Caco-2 (cell line): ENCODE measurements around the gene ADGRD1. TPM values are rescaled to one million over a fixed set of nuclear protein-coding genes. Genes with fewer than 3 reads are reported as not detected.

Source experiments
- BruUV-seq: library from RNA; stranded (reverse); fragments of 400-500 nt; replicated peaks from 2 replicates; lab custom pipeline; 2021; lab: Mats Ljungman, UMichigan
- CTCF ChIA-PET: fragments of 300-600 bp; sonication (Branson Sonifier 250); formaldehyde crosslinking; loops from one replicate; lab custom pipeline; 2022; ENCODE audit warnings: antibody characterized with exemption; lab: Charles Lee
- POLR2A ChIA-PET: fragments of 300-600 bp; sonication (Branson Sonifier 250); formaldehyde crosslinking; loops from one replicate; lab custom pipeline; 2022; ENCODE audit warnings: antibody characterized with exemption; lab: Charles Lee
- DNase-seq, 2 experiments: peaks; one replicate each; pipeline versions ENCODE4 v3.0.0 to v3.0.0-alpha.2; 2020 to 2022
- H3K27me3 ChIP-seq: replicated peaks from 2 replicates; pipeline ENCODE4 v1.6.0; 2011; ENCODE audit warnings: low read length; ENCODE audit not compliant: control insufficient read depth, insufficient read depth
- H3K36me3 ChIP-seq: 2 replicates; pipeline ENCODE4 v1.5.1; 2011; ENCODE audit warnings: low read length; ENCODE audit not compliant: control insufficient read depth, insufficient read depth
- H3K4me1 ChIP-seq: fragments of 250-450 bp; sonication (Bioruptor Pico); 2 replicates; pipeline ENCODE4 v1.5.1; 2020; ENCODE audit warnings: mild to moderate bottlenecking
- H3K4me3 ChIP-seq: 2 replicates; pipeline ENCODE4 v1.5.1; 2011; ENCODE audit warnings: low read depth, mild to moderate bottlenecking, control low read depth, low read length
- H3K9me3 ChIP-seq: fragments of 250-450 bp; sonication (Bioruptor Pico); 2 replicates; pipeline ENCODE4 v1.5.1; 2020; ENCODE audit warnings: mild to moderate bottlenecking, moderate library complexity
- H3K27ac Mint-ChIP-seq: one replicate; pipeline ENCODE4 v1.8.0; 2022; ENCODE audit warnings: mixed read lengths; ENCODE audit not compliant: unreplicated experiment
- H3K27me3 Mint-ChIP-seq: one replicate; pipeline ENCODE4 v1.8.0; 2022; ENCODE audit warnings: mixed read lengths; ENCODE audit not compliant: insufficient read depth, unreplicated experiment
- H3K36me3 Mint-ChIP-seq: one replicate; pipeline ENCODE4 v1.8.0; 2022; ENCODE audit warnings: mild to moderate bottlenecking, mixed read lengths; ENCODE audit not compliant: insufficient read depth, unreplicated experiment
- H3K4me1 Mint-ChIP-seq: one replicate; pipeline ENCODE4 v1.8.0; 2022; ENCODE audit warnings: low read depth, mixed read lengths; ENCODE audit not compliant: unreplicated experiment
- H3K4me3 Mint-ChIP-seq: one replicate; pipeline ENCODE4 v1.8.0; 2022; ENCODE audit warnings: mild to moderate bottlenecking, moderate library complexity, mixed read lengths; ENCODE audit not compliant: unreplicated experiment
- H3K9me3 Mint-ChIP-seq: one replicate; pipeline ENCODE4 v1.8.0; 2022; ENCODE audit warnings: mixed read lengths; ENCODE audit not compliant: unreplicated experiment
- CTCF ChIP-seq, 2 experiments: fragments of 200-600 bp in 1 of 2; IDR thresholded peaks; 1 replicate in 1 of 2; 2 replicates in 1 of 2; pipeline versions ENCODE4 v1.5.1 to v1.8.0; 2011 to 2022; ENCODE audit warnings: antibody characterized with exemption in 1 of 2, control low read depth in 1 of 2, inconsistent platforms in 1 of 2, low read depth in 1 of 2, low read length in 1 of 2, mild to moderate bottlenecking in 1 of 2, moderate library complexity in 1 of 2; ENCODE audit not compliant: insufficient read depth in 1 of 2, severe bottlenecking in 1 of 2, unreplicated experiment in 1 of 2
- intact Hi-C: fragments of 100-400 bp; cut with micrococcal nuclease; formaldehyde crosslinking; loops from one replicate; pipeline ENCODE4 v1.10.0; 2022; ENCODE audit not compliant: unreplicated experiment
- total RNA-seq: library from RNA; stranded (reverse); gene quantifications from 2 replicates; pipeline ENCODE4 v1.2.3, GENCODE V29; 2022

The ADGRD1 gene
- total RNA-seq, 1 experiment from 2014 or later: 3.6 TPM

- no peaks in the 10 kb centered on the region for H3K27me3 ChIP-seq
- no peaks in the 10 kb centered on the region for H3K9me3 ChIP-seq
- intact Hi-C loops: no loop called here
- BruUV-seq: no TSS peak
- Mint-ChIP-seq H3K27ac (no peak overlapping the region), H3K36me3 (no peaks in the 10 kb centered on the region), H3K4me3 (no peak overlapping the region), H3K4me1 (no peaks in the 10 kb centered on the region), H3K27me3 (no peaks in the 10 kb centered on the region), H3K9me3 (no peaks in the 10 kb centered on the region)
- POLR2A ChIA-PET: interaction anchor here (0.6 kb wide), 1 partner anchor 8 kb away, joined by 4 read pairs; no protein-coding TSS in a partner anchor
- no peak for DNase-seq
- H3K4me1 ChIP-seq: no peaks in the 10 kb centered on the region
- TF ChIP-seq CTCF (IDR thresholded peaks at IDR 0.05; ENCODE audit: insufficient read depth in 1 of 2, low read depth in 1 of 2, low read length in 1 of 2, severe bottlenecking in 1 of 2, unreplicated experiment in 1 of 2): no peak
- H3K4me3 ChIP-seq: no peak overlapping the region
- H3K36me3 ChIP-seq: no peaks in the 10 kb centered on the region
- CTCF ChIA-PET: no interaction called here
Observed at GRCh38 chr12:131046813-131047788, 93.4 kb downstream of the ADGRD1 start.

DNA sequence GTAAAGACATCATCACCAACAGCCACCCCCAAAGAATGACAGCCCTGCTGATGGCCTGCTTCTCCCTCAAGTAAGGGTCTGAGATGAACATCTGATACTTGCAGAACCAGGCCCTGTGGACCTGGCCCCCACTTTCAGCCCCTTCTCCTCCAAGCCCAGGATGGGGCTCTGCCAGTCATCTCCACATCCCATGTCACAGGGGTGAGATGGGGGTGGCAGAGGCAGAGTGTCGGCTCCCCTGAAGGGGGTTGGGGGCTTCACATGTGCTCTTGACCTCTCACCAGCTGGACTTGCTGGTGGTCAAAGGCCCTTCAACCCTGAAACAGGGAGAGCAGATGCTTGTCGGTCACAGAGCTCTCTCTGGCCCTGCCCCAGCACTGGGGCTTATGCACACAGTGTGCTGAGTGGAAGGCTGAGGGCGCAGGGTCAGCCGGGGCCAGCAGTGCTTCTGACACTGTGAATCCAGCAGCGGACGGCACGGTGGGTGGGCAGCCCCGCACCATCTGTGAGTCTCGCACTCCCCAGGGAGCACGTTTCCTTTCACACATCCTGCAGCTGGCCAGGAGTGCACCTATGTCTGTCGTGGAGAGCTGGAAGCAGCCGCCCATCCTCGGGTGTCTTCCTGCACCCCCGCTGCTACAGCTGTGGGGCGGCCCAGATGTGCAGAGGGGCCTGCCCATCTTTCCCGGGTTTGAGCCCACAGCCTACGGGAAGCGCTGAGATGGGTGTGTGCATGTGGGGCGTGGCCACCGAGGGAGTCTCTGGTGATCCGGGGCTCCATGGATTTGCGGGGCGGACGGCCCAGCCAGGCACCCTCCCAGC is 94.3 kb downstream of the ADGRD1 start:
- Mint-ChIP-seq H3K4me3 (no peak overlapping the region), H3K9me3 (no peaks in the 10 kb centered on the region), H3K27me3 (no peaks in the 10 kb centered on the region), H3K4me1 (no peaks in the 10 kb centered on the region), H3K36me3 (no peaks in the 10 kb centered on the region), H3K27ac (no peak overlapping the region)
- ChIA-PET CTCF (no interaction called here), POLR2A (interaction anchor here (0.6 kb wide), 1 partner anchor 9 kb away, joined by 4 read pairs; no protein-coding TSS in a partner anchor)
- Histone ChIP-seq H3K9me3 (no peaks in the 10 kb centered on the region), H3K27me3 (no peaks in the 10 kb centered on the region), H3K36me3 (no peaks in the 10 kb centered on the region), H3K4me1 (no peaks in the 10 kb centered on the region), H3K4me3 (no peak overlapping the region)
- TF ChIP-seq CTCF (IDR thresholded peaks at IDR 0.05; ENCODE audit: insufficient read depth in 1 of 2, low read depth in 1 of 2, low read length in 1 of 2, severe bottlenecking in 1 of 2, unreplicated experiment in 1 of 2): no peak
- intact Hi-C loops: no loop called here
- DNase-seq: no peak
- no TSS peak for BruUV-seq

GRCh38 chr12:131048611-131048990 is 94.9 kb downstream of the ADGRD1 start:
- H3K9me3 Mint-ChIP-seq: no peaks in the 10 kb centered on the region
- ChIA-PET CTCF (no interaction called here), POLR2A (no interaction called here)
- Histone ChIP-seq H3K9me3 (no peaks in the 10 kb centered on the region), H3K4me1 (no peaks in the 10 kb centered on the region), H3K4me3 (no peak overlapping the region), H3K36me3 (no peaks in the 10 kb centered on the region), H3K27me3 (no peaks in the 10 kb centered on the region)
- H3K4me1 Mint-ChIP-seq: no peaks in the 10 kb centered on the region
- no peak for TF ChIP-seq CTCF (IDR thresholded peaks at IDR 0.05; ENCODE audit: insufficient read depth in 1 of 2, low read depth in 1 of 2, low read length in 1 of 2, severe bottlenecking in 1 of 2, unreplicated experiment in 1 of 2)
- DNase-seq: no peak
- no peaks in the 10 kb centered on the region for H3K36me3 Mint-ChIP-seq
- no TSS peak for BruUV-seq
- no peak overlapping the region for H3K4me3 Mint-ChIP-seq
- no peaks in the 10 kb centered on the region for H3K27me3 Mint-ChIP-seq
- no peak overlapping the region for H3K27ac Mint-ChIP-seq
- intact Hi-C loops: no loop called here
